ENCODE results near the gene PIH1D1.
"Not testable (repeated sequence)": the region's sequence is repeated elsewhere in the genome, so short reads cannot be mapped to it uniquely, and the experiment has no call there.

PIH1D1 gene

GRCh38 chr19:49481020-49481683, 29.5 kb upstream of the PIH1D1 start:
- in situ Hi-C loops (cut with MboI; ENCODE audit: low sequenced_read_pairs) = no loop called here

- in situ Hi-C loops (cut with MboI; ENCODE audit: low sequenced_read_pairs) = no loop called here
These were observed 28.5 kb upstream of the PIH1D1 start for GRCh38 chr19:49479975-49480628.

GRCh38 chr19:49475995-49476880, 24.6 kb upstream of the PIH1D1 start:
- in situ Hi-C loops (cut with MboI; ENCODE audit: low sequenced_read_pairs) = no loop called here

GRCh38 chr19:49475191-49475917, 23.7 kb upstream of the PIH1D1 start:
- in situ Hi-C loops (cut with MboI; ENCODE audit: low sequenced_read_pairs) = no loop called here

- in situ Hi-C loops (cut with MboI; ENCODE audit: low sequenced_read_pairs) = no loop called here
These were observed 22.9 kb upstream of the PIH1D1 start for GRCh38 chr19:49474542-49474924.

- in situ Hi-C loops (cut with MboI; ENCODE audit: low sequenced_read_pairs) = no loop called here
These were observed 22.4 kb upstream of the PIH1D1 start, which contains the start of gene FLT3LG for GRCh38 chr19:49473868-49474541. Gene FLT3LG (plus strand): TSS chr19:49474215. CDS start chr19:49474640, 425 bp downstream.

GRCh38 chr19:49473501-49473867, 21.9 kb upstream of the PIH1D1 start:
- in situ Hi-C loops (cut with MboI; ENCODE audit: low sequenced_read_pairs) = not testable (repeated sequence)

GRCh38 chr19:49472936-49473335, 21.3 kb upstream of the PIH1D1 start:
- in situ Hi-C loops (cut with MboI; ENCODE audit: low sequenced_read_pairs) = no loop called here

- in situ Hi-C loops (cut with MboI; ENCODE audit: low sequenced_read_pairs) = no loop called here
These were observed 19.0 kb upstream of the PIH1D1 start for GRCh38 chr19:49470615-49470978.

- in situ Hi-C loops (cut with MboI; ENCODE audit: low sequenced_read_pairs) = no loop called here
These were observed 18.4 kb upstream of the PIH1D1 start for GRCh38 chr19:49469828-49470614.

- in situ Hi-C loops (cut with MboI; ENCODE audit: low sequenced_read_pairs) = no loop called here
These were observed 17.3 kb upstream of the PIH1D1 start for GRCh38 chr19:49468746-49469447.

GRCh38 chr19:49468199-49468598, 16.6 kb upstream of the PIH1D1 start:
- in situ Hi-C loops (cut with MboI; ENCODE audit: low sequenced_read_pairs) = no loop called here

GRCh38 chr19:49465371-49465770, 13.8 kb upstream of the PIH1D1 start:
- in situ Hi-C loops (cut with MboI; ENCODE audit: low sequenced_read_pairs) = no loop called here

- in situ Hi-C loops (cut with MboI; ENCODE audit: low sequenced_read_pairs) = no loop called here
These were observed 12.5 kb upstream of the PIH1D1 start for GRCh38 chr19:49463960-49464740.

GRCh38 chr19:49462492-49462891, 10.9 kb upstream of the PIH1D1 start:
- in situ Hi-C loops (cut with MboI; ENCODE audit: low sequenced_read_pairs) = no loop called here

- in situ Hi-C loops (cut with MboI; ENCODE audit: low sequenced_read_pairs) = no loop called here
These were observed 10.0 kb upstream of the PIH1D1 start for GRCh38 chr19:49461656-49462055.

GRCh38 chr19:49461130-49461529, 9.5 kb upstream of the PIH1D1 start:
- in situ Hi-C loops (cut with MboI; ENCODE audit: low sequenced_read_pairs) = not testable (repeated sequence)

GRCh38 chr19:49459388-49459787, 7.8 kb upstream of the PIH1D1 start:
- in situ Hi-C loops (cut with MboI; ENCODE audit: low sequenced_read_pairs) = no loop called here

- in situ Hi-C loops (cut with MboI; ENCODE audit: low sequenced_read_pairs) = no loop called here
These were observed 6.9 kb upstream of the PIH1D1 start for GRCh38 chr19:49458567-49458903.
